Measurements from ENCODE around the gene RNF26. TPM values are rescaled to one million over a fixed set of nuclear protein-coding genes. Genes with fewer than 3 reads are reported as not detected.

The RNF26 gene
- total and polyA plus RNA-seq, 2 of the 13 experiments (the other 11 are each of a cell fraction or from before 2014, with no cell fraction given), result 11.9 to 26.3 TPM

GRCh38 chr11:119334174-119334930 is at the start of gene RNF26 (continued):
- TF ChIP-seq BRF2 (CRISPR knock-in tag; IDR thresholded peaks at IDR 0.05) (peak; percentile 8; the same call in 1 of the 2 replicates), AKNA (CRISPR knock-in tag; IDR thresholded peaks at IDR 0.05; ENCODE audit: borderline replicate concordance) (no peak), PHF21A (CRISPR knock-in tag; IDR thresholded peaks at IDR 0.05) (no peak), MED1 (CRISPR knock-in tag; IDR thresholded peaks at IDR 0.05) (peak; percentile 47), KDM2A (CRISPR knock-in tag; IDR thresholded peaks at IDR 0.05; ENCODE audit: borderline replicate concordance, low read depth) (peak; percentile 83), THAP11 (CRISPR knock-in tag; IDR thresholded peaks at IDR 0.05) (0 out of 2 replicates have a peak, but pooled peaks have one; percentile 59), KAT8 (CRISPR knock-in tag; IDR thresholded peaks at IDR 0.05) (peak; percentile 86), ZFP1 (CRISPR knock-in tag; IDR thresholded peaks at IDR 0.05) (no peak), ZSCAN29 (CRISPR knock-in tag; conservative IDR thresholded peaks at IDR 0.05) (no peak), SIN3B (IDR thresholded peaks at IDR 0.05; ENCODE audit: low read length) (peak; percentile 93), ELF1 (CRISPR knock-in tag; IDR thresholded peaks at IDR 0.05) (peak; percentile 54; the same call in 1 of the 2 replicates), ZBTB26 (CRISPR knock-in tag; IDR thresholded peaks at IDR 0.05; ENCODE audit: borderline replicate concordance) (no peak), ZNF574 (CRISPR knock-in tag; IDR thresholded peaks at IDR 0.05) (peak; percentile 59), ZNF281 (CRISPR knock-in tag; IDR thresholded peaks at IDR 0.05; ENCODE audit: borderline replicate concordance) (peak; percentile 67; the same call in 1 of the 2 replicates), MIXL1 (CRISPR knock-in tag; IDR thresholded peaks at IDR 0.05) (no peak)
